ENCODE data around the gene REEP1. TPM values are rescaled to one million over a fixed set of nuclear protein-coding genes. Genes with fewer than 3 reads are reported as not detected.

REEP1 gene
- total and polyA plus RNA-seq, 2 donors (not counting 1 experiment from before 2014, with no cell fraction given), result not detected

- Histone ChIP-seq H3K27me3 (replicated peaks in 1 of 4; ENCODE audit: control extremely low read depth in 1 of 4, control insufficient read depth in 3 of 4, insufficient read depth in 4 of 4, low read length in 3 of 4) (peaks cover 0 to 21% (median 0%) of the 10 kb centered on the region in 4 experiments), H3K27ac (ENCODE audit: low read length in 2 of 2) (no peak overlapping the region), H3K4me1 (ENCODE audit: control insufficient read depth in 2 of 2, insufficient read depth in 2 of 2, low read length in 2 of 2) (no peaks in the 10 kb centered on the region), H3K4me3 (ENCODE audit: control extremely low read depth in 1 of 5, extremely low read depth in 1 of 5, insufficient read depth in 1 of 5, low read depth in 2 of 5, low read length in 4 of 5) (no peak overlapping the region), H4K20me1 (ENCODE audit: control insufficient read depth, insufficient read depth, low read length, poor library complexity, severe bottlenecking) (no peaks in the 10 kb centered on the region), H3K4me2 (replicated peaks; ENCODE audit: low read depth, low read length, poor library complexity, severe bottlenecking) (no peak overlapping the region), H3K9me3 (ENCODE audit: control extremely low read depth in 1 of 3, control insufficient read depth in 2 of 3, insufficient read depth in 1 of 3, low read length in 2 of 3) (no peaks in the 10 kb centered on the region), H3K36me3 (replicated peaks in 1 of 2; ENCODE audit: control extremely low read depth in 1 of 2, control insufficient read depth in 1 of 2, extremely low read depth in 1 of 2, insufficient read depth in 2 of 2, low read length in 1 of 2) (no peaks in the 10 kb centered on the region), H3K79me2 (ENCODE audit: control insufficient read depth, insufficient read depth, low read length) (no peaks in the 10 kb centered on the region), H2AFZ (ENCODE audit: insufficient read depth, low read depth, low read length, poor library complexity, severe bottlenecking) (no peak overlapping the region), H3K9ac (ENCODE audit: low read length) (no peak overlapping the region)
- Mint-ChIP-seq H3K27me3 (peaks cover 46% of the 10 kb centered on the region), H3K4me3 (no peak overlapping the region), H3K4me1 (no peaks in the 10 kb centered on the region), H3K27ac (no peak overlapping the region), H3K9me3 (ENCODE audit: insufficient read depth) (no peaks in the 10 kb centered on the region)
- DNase-seq (no peak), ATAC-seq (ENCODE audit: low read depth) (no peak)
- POLR2A ChIA-PET, result no interaction called here
- no CpG with 5 or more reads among the region's 3 CpGs for WGBS (ENCODE audit: insufficient coverage)
- CTCF ChIA-PET, result interaction anchor here (1.1 to 1.9 kb wide), 3 partner anchors 8 to 83 kb away, joined by 4 to 9 read pairs (median 5); no protein-coding TSS in a partner anchor
- intact Hi-C loops (cut with micrococcal nuclease), result no loop called here
- TF ChIP-seq EZH2 (IDR thresholded peaks at IDR 0.05; ENCODE audit: borderline replicate concordance, insufficient read depth, low read depth, low read length, poor library complexity, severe bottlenecking) (no peak), CTCF (IDR thresholded peaks at IDR 0.05) (no peak)
These were observed 33.0 kb downstream of the REEP1 start for GRCh38 chr2:86304416-86304815.

GRCh38 chr2:86302320-86302719 is 35.1 kb downstream of the REEP1 start:
- intact Hi-C loops (cut with micrococcal nuclease), result no loop called here
- ChIA-PET POLR2A (no interaction called here), CTCF (interaction anchor here (1.3 to 3.3 kb wide), 2 partner anchors 15 to 82 kb away, joined by 3 to 13 read pairs; no protein-coding TSS in a partner anchor)

More at GRCh38 chr2:86302320-86302719, 35.1 kb downstream of the REEP1 start:
- Mint-ChIP-seq H3K9me3 (ENCODE audit: insufficient read depth) (no peaks in the 10 kb centered on the region), H3K27me3 (peaks cover 55% of the 10 kb centered on the region), H3K27ac (no peak overlapping the region), H3K4me3 (no peak overlapping the region), H3K4me1 (no peaks in the 10 kb centered on the region)
- no peak for TF ChIP-seq EZH2 (IDR thresholded peaks at IDR 0.05; ENCODE audit: borderline replicate concordance, insufficient read depth, low read depth, low read length, poor library complexity, severe bottlenecking)
- TF ChIP-seq CTCF (IDR thresholded peaks at IDR 0.05), result no peak
- Histone ChIP-seq H3K9ac (ENCODE audit: low read length) (no peak overlapping the region), H3K27me3 (replicated peaks in 1 of 4; ENCODE audit: control extremely low read depth in 1 of 4, control insufficient read depth in 3 of 4, insufficient read depth in 4 of 4, low read length in 3 of 4) (peaks cover 0 to 28% (median 0%) of the 10 kb centered on the region in 4 experiments), H3K4me2 (replicated peaks; ENCODE audit: low read depth, low read length, poor library complexity, severe bottlenecking) (no peak overlapping the region), H3K9me3 (ENCODE audit: control extremely low read depth in 1 of 3, control insufficient read depth in 2 of 3, insufficient read depth in 1 of 3, low read length in 2 of 3) (no peaks in the 10 kb centered on the region), H3K79me2 (ENCODE audit: control insufficient read depth, insufficient read depth, low read length) (no peaks in the 10 kb centered on the region), H4K20me1 (ENCODE audit: control insufficient read depth, insufficient read depth, low read length, poor library complexity, severe bottlenecking) (no peaks in the 10 kb centered on the region), H2AFZ (ENCODE audit: insufficient read depth, low read depth, low read length, poor library complexity, severe bottlenecking) (no peak overlapping the region), H3K36me3 (replicated peaks in 1 of 2; ENCODE audit: control extremely low read depth in 1 of 2, control insufficient read depth in 1 of 2, extremely low read depth in 1 of 2, insufficient read depth in 2 of 2, low read length in 1 of 2) (no peaks in the 10 kb centered on the region), H3K27ac (ENCODE audit: low read length in 2 of 2) (no peak overlapping the region), H3K4me3 (ENCODE audit: control extremely low read depth in 1 of 5, extremely low read depth in 1 of 5, insufficient read depth in 1 of 5, low read depth in 2 of 5, low read length in 4 of 5) (no peak overlapping the region), H3K4me1 (ENCODE audit: control insufficient read depth in 2 of 2, insufficient read depth in 2 of 2, low read length in 2 of 2) (no peaks in the 10 kb centered on the region)
- WGBS (ENCODE audit: insufficient coverage), result no CpG with 5 or more reads among the region's 1 CpG
- DNase-seq (no peak), ATAC-seq (ENCODE audit: low read depth) (no peak)

Data from B cell (primary cell).